Activated CD4-positive, alpha-beta T cell treated with anti-CD3 and anti-CD28 coated beads, Interleukin-2, amount 50 U/mL, for 24 hours (primary cell): ENCODE data around the gene YIPF1.
A peak's percentile ranks its signal among the peaks of the same experiment; 100 is the strongest.
"Not testable (repeated sequence)": the region's sequence is repeated elsewhere in the genome, so short reads cannot be mapped to it uniquely, and the experiment has no call there.

Experiments
- DNase-seq, 2 donors: peaks; one replicate each; pipeline ENCODE4 v3.0.0-alpha.2; 2020; ENCODE audit warnings: low read depth in 1 of 2, low spot score in 1 of 2

YIPF1 gene

DNA sequence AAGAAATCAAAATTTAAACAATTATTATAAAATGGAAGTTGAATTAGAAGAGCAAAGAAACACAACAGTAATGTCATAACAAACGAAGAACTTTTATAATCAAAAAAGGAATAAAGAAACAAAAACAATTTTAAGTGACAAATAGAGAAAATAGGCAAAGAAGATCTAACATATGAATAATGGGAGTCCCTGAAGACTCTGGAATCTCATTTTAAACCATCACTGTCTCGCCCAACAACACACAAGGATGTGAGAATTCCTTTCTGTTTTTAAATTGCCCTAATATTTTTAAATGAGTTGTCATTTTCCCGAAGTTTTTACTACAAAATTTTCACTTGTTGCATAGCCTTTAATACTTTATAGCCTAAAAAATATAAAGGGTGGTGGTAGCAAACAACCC lies 47.2 kb downstream of the YIPF1 start:
- DNase-seq, result no peak

DNA sequence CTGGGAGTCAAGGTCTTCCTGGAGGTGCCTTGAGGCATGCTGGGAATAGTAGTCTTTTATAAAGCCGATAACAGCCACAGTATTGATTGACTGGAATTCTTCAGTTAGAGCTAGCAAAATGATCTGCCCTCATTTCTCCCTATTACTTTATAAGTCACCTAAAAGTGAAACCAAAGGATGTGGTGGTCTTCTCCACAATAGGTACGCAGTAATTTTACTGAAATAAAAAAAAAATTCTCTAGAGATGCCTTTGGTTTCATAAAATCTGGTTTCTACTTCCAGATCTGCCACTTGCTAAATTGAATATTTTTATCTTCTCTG lies 51.0 kb downstream of the YIPF1 start:
- no peak for DNase-seq

DNA sequence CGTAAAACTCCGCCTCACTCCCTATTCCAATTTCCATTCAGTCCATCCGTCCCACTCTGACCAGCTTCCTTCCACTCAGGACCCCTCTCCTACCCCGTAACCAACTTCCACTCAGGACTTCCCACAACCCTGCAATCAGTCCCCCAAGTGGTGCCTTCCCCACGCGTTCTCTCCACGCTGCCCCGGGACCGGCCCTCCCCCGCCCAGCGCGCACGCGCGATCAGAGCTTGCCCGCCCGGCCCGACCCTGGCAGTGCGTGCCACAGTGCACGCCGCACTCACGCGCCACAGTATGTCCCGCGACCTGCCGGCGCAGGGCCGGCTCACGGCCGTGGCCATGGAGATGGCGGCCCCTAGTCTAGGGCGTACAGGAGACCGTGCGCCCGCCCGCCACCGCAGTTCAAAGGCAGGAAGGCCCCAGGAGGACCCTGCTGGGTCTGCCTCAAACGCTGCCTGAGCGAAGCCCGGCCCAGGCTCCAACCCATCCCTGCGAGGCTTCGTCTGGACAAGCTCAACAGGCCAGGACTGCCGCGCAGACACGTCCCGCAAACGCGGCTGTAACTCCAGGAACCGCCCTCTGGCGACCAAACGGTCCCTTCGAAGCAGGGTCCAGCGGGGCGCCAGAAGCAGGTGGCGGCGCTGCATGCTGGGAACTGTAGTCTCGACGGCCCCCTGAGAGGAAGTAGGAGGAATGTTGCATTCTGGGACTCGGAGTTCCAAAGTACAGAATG lies 51.5 kb downstream of the YIPF1 start, which contains the start of gene NDC1:
Gene NDC1, minus strand, starts transcription at position 373 of the 730 bp plus-strand sequence. Its CDS starts 35 bp downstream, at position 338.
- peak; percentile 80 to 84 for DNase-seq

DNA sequence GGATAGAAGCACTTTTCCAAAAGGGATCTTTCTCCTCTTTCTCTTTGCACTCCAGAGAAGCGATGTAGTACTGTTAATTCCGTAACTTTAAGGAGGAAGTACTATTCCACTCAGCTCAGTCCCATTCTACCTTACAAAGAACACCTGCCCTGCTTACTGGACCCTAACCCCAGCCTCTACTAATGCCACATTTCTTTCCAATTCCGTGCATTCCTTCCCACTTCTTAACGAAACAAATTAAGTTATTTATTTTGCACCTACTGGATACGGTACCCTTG lies 52.0 kb downstream of the YIPF1 start:
- DNase-seq, result no peak

DNA sequence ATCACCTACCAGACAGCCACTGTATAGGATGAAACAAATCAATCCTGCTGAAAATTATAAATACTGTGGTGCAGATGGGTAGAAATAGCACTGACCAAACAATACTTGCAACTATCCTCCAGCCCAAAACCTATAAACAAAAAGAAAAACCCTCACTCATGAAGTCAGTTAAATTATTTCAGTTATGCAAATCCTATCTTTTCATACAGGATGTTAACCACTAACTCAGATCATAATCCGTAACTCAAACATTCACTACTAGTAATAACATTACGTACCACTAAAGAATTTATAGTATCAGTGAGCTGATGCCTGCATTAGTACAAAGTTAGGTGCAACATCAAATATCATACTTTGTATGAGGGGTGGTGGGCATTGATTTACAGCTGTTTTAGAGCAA lies 54.1 kb downstream of the YIPF1 start:
- DNase-seq, result no peak

DNA sequence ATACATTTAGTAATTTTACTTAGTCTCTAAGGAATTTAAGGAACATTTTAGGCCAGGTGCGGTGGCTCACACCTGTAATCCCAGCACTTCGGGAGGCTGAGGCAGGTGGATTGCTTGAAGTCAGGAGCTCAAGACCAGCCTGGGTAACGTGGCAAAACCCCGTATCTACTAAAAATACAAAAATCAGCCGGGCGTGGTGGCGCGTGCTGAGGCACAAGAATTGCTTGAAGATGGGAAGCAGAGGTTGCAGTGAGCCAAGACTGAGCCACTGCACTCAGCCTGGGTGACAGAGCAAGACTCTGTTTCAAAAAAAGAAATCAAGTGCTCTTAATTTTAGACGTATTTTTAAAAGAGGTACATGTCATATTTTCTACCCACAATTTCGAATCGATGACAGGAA lies 54.8 kb downstream of the YIPF1 start:
- no peak for DNase-seq

DNA sequence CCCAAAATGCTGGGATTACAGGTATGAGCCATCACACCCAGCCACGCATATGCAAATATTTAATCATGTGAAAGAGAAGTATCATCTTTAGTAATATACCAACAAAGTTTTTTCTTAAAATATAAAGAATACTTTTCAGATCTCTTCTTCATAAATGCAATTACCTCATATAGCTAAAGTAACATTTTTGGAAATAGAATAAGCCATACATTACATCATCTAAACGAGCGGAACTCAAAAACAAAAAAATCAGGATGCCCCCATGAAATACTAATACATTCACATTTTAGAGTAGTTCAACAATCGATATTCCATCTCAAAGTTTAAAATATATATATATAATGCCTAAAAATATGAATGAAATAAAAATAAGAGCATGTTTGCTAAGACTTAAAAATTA lies 56.2 kb downstream of the YIPF1 start:
- no peak for DNase-seq

DNA sequence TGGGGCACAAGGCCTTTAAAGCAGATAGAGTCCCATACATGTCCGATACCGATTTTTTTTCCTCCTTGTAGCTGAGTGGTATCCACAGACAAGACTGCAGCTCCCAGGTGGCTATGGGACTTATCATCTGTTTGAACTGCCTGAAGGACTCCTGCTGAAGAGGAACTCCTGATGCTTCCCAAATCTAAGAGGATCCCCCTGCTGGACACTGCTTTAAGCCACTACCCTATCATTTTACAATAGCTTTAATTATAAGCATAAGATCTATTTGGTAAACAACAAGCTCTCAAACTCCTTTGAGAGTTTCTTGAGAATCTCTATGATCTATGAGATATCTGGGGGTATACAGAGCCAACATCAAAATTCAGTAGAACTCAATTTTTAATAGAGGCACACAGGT lies 63.2 kb downstream of the YIPF1 start:
- no peak for DNase-seq

DNA sequence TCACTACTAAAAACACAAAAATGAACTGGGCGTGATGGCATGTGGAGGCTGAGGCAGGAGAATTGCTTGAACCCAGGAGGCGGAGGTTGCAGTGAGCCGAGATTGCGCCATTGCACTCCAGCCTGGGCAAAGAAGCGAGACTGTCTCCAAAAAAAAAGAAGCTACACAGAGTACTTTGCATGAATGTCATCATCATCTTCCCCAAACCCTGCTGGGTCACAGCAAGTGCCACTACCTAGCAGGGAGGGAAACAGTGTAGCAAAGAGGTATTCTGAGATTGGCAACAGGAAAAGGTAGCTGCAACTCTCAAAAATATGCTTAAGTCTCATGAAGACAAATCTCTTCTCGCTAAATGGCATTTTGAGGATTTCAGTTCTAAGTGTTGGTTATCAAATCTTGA lies 64.3 kb downstream of the YIPF1 start:
- no peak for DNase-seq

DNA sequence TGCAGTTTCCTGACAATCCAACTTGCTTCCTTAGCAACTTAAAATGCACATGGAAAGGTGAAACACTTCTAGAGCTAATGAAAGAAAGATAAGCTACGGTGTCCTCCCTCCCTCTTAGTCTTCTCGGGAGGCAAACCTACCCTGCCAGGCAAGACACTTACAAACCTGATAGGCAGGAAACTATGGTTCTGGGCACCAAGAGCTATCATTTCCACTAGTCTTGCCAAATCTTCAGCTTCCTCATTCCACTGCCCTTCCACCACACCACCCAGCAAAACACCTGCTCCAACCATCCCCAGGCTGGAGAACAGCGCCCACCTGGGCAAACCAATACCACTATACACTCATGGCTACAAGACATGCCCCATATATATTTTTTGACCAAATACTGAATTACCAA lies 66.7 kb downstream of the YIPF1 start:
- no peak for DNase-seq

DNA sequence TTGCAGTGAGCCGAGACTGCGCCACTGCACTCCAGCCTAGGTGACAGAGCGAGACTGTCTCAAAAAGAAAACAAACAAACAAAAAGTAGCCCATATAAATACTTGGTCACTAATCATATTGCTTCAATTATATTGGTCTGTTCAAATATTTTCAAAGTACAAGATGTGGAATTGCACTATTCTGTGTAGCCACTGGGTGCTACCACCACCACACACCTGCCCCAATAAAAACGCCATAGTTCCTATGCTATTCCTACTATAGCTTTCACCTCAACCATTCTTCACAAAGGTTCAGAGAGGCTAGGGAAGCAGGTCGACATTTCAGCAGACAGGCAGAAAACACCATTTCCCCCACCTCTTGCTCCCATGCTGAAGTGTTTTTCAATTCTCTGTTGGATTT lies 68.2 kb downstream of the YIPF1 start:
- no peak for DNase-seq

DNA sequence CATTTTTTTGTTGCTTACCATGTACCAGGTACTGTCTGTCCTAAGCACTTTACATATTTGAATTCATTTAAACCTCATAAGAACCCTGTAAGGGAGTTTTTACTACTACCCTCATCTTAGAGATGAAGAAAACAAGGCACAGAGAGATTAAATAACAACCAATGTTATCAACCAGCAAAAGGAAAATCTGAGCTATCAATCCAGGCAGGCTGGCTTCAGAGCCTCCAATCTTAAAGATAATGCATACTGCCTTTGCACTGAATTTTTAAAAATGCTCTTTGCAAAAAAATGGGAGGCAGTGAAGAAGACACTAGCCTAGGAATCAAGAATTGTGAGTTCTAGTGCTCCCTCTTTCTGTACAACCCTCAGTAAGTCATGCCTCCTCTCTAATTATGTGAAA lies 70.2 kb downstream of the YIPF1 start:
- no peak for DNase-seq

DNA sequence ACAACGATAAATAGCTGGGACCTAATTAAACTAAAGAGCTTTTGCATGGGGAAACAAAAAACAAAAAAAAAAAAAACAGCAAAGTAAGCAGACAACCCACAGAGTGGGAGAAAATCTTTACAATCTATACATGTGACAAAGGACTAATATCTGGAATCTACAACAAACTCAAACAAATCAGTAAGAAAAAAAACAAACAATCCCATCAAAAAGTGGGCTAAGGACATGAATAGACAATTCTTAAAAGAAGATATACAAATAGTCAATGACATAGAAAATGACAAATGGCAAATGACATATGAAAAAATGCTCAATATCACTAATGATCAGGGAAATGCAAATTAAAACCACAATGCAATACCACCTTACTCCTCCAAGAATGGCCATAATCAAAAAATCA lies 73.0 kb downstream of the YIPF1 start:
- not testable (repeated sequence) for DNase-seq

DNA sequence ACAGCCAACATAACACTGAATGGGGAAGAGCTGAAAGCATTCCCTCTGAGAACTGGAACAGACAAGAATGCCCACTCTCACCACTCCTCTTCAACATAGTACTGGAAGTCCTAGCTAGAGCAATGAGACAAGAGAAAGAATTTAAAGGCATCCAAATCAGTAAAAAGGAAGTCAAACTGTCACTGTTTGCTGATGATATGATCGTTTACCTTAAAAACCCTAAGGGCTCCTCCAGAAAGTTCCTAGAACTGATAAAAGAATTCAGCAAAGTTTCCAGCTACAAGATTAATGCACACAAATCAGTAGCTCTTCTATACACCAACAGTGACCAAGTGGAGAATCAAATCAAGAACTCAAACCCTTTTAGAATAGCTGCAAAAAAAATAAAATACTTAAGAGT lies 74.1 kb downstream of the YIPF1 start:
- DNase-seq, result not testable (repeated sequence)

DNA sequence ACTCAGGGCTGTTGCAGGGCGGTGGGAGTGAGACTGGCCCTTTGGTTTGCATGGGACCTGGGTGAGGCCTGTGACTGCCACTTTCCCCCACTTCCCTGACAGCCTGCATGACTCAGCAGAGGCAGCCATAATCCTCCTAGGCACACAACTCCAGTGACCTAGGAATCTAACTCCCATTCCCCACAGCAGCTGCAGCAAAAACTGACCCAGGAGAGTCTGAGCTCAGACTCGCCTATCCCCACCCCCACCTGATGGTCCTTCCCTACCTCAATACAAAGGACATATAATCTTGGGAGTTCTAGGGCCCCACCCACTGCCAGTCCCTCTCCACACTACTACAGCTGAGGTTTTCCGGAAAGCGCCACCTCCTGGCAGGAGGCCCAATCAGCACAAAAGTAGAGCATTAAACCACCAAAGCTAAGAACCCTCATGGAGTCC lies 78.2 kb downstream of the YIPF1 start:
- DNase-seq, result no peak

DNA sequence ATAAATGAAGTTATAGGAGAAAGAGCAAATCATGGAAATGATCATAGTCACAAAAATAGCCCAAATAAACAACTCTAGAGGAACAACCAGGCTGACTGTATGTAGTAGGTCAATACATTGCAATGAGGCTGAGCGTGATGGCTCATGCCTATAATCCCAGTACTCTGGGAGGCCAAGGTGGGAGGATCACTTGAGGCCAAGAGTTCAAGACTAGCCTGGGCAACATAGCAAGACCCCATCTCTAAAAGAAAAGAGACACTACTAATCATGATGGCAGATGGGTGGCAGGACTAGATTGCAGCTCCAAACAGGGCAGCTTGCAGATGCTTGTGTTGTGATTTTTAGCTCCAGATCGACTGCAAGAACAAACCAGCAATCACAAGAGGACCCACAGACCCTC lies 79.1 kb downstream of the YIPF1 start:
- no peak for DNase-seq

DNA sequence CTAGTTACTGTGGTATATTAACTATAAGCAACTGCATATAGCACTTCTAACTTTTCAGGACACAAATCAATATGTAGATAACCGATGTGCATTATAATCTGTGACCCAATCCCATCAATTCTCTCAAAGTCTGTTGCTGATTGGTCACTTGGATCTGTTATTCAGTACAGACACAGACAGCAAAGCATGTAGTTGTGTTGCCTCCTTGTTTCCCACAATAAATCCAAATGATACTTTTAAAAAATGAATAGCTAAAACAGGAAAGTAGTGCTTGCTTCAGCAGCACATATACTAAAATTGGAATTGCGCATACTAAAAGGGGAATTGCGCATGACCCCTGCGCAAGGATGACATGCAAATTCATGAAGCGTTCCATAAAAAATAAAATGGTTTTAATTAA lies 79.6 kb downstream of the YIPF1 start:
- no peak for DNase-seq

DNA sequence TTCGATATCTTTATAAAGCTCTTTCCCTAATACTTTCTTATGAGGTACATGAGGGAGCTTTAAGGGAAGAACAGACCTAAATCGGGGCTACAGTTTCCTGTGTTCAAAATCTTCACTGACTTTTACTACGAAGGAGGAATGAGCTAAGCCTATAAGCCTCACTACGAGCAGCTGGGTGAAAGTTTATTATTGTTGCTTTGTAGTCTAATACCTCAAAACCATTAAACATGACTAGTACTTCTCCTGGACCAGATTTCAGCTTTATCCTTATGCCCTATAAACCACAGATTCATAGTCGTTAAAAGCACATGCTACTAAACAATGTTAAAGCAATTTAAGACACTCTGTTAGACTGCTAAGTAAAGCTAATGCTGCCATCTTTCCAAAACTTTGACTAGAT lies 81.7 kb downstream of the YIPF1 start:
- DNase-seq, result no peak

DNA sequence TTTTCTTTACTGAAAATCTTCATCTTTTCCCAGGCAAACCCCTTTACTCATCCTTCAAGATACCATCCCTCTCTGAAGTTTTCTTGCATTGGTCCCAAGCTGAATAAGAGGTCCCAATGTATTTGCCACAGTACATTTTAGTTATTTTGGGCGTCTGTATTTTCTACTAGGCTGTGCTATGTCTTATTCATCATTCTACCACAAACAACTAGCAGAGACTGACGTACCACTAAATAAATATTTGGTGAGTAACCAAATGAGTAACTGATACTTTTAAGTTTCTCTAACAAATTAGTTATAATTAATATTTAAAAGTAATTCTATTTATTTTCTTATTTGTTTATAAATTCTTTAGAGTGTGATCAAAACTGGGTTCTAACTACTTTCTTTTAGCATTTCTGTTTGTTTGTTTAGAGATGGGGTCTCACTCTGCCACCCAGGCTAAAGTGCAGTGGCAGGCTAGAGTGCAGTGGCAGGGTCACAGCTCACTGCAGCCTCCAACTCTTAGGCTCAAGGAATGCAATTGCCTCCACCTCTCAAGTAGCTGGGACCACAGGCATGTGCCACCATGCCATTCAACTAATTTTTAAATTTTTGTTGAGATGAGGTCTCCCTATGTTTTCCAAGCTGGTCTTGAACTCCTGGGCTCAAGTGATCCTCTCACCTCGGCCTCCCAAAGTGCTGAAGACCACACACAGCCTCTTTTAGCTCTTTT lies 84.6 kb downstream of the YIPF1 start:
- no peak for DNase-seq

DNA sequence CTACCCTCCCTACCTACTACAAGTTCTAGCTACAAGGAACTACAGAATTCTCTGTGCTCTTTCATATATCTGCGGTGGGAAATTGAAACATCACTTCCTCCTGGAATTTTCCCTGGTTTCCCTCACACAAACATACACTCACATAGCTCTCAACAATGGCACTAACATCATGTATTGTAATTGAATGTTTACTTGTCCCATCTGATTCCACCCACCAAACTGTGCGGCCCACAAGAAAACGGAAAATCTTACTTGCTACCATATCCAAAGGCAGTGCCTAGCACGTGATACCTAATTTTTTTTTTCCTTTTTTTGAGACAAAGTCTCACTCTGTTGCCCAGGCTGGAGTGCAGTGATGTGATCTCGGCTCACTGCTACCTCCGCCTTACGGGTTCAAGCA lies 85.4 kb downstream of the YIPF1 start:
- no peak for DNase-seq
